GM04503 (cell line): ENCODE results near the gene CLEC1A.
"Not testable (repeated sequence)": the region's sequence is repeated elsewhere in the genome, so short reads cannot be mapped to it uniquely, and the experiment has no call there.

ENCODE experiments used
- DNase-seq: peaks from one replicate; pipeline ENCODE4 v3.0.0-alpha.2; 2012; ENCODE audit warnings: low read depth

CLEC1A gene

DNA sequence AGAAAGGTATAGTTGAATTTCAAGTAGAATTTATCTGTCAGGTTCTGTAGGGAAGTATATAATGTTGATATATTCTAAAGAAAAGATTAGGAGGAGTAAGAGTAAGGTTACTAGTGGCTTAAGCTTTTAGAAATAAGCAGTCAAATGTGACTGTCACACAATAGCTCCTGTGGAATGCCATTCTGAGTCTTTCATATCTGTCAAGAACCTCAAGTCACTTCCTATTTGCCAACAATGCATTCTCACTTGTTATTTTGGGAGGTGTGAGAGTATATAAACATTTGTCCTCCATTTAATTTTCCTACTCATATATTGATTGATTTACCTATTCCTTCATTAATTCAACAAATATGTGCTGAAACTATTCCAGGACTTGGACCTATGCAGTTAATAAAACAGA lies 56.6 kb downstream of the CLEC1A start:
- no peak for DNase-seq

GRCh38 chr12:10033783-10034545 lies 64.8 kb downstream of the CLEC1A start:
- DNase-seq = no peak

GRCh38 chr12:10031771-10032175 lies 67.0 kb downstream of the CLEC1A start:
- DNase-seq = peak; percentile 97

DNA sequence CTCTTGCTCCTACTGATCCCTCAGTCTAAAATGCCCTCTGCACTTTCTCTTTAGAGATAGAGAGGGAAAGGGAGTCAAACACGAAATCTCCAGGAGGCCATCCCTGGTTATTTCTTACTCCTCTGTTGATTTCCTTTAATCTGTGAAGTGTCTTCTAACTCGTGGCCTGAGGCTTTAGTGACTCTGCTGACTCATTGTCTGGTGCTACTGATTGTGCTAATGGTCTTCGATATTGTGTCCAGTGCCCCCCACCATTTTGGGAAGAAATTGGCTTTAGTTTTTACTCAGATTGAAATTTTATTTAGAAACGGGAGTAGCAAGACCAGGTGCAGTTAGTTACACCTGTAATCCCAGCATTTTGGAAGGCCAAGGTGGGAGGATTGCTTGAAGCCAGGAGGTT lies 67.5 kb downstream of the CLEC1A start:
- no peak for DNase-seq

GRCh38 chr12:10030446-10030845 lies 68.3 kb downstream of the CLEC1A start, which contains the start of gene CLEC9A:
Gene CLEC9A (plus strand): TSS chr12:10030682. CDS start chr12:10052688, 22,006 bp downstream.
- DNase-seq = no peak

GRCh38 chr12:10027721-10028120 lies 71.1 kb downstream of the CLEC1A start:
- DNase-seq = peak; percentile 78

DNA sequence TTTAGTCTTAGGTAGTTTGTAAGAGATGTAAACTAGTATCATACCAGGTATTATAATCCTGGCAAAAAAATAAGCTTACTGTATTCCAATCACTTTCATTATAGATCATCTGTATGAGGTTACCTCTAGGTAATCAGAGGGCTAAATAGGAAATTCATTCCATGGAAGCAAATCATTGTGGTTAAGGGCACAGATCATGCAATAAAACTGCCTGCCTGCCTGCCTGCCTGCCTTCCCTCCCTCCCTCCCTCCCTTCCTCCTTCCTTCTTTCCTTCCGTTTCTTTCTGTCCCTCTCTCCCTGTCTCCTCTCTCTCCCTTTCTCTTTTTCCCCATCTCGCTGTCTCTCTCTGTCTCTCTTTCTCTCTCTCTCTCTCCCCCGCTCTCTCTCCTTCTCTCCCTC lies 71.5 kb downstream of the CLEC1A start:
- DNase-seq = peak; percentile 13

GRCh38 chr12:10026666-10027065 lies 72.1 kb downstream of the CLEC1A start:
- not testable (repeated sequence) for DNase-seq

DNA sequence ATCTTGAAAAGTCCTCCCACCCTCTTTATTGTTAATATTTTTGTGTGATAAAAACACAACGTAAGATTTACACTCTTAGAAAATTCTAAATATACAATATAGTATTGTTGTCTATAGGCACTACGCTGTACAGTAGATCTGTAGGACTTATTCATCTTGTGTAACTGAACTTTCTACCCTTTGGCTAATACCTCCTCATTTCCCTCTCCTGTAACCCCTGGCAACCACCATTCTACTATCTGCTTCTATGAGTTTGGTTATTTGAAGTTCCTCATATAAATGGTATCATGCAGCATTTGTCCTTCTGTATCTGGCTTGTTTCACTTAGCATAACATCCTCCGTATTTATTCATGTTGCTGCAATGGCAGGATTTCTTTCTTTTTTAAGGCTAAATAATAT lies 73.5 kb downstream of the CLEC1A start:
- DNase-seq = no peak

- no peak for DNase-seq
Measured at GRCh38 chr12:10021342-10021741, 77.4 kb downstream of the CLEC1A start.
